Left colon (tissue), 2 donors: ENCODE data around the gene MARK3. TPM values are rescaled to one million over a fixed set of nuclear protein-coding genes. Genes with fewer than 3 reads are reported as not detected.
"Not testable (repeated sequence)": the region's sequence is repeated elsewhere in the genome, so short reads cannot be mapped to it uniquely, and the experiment has no call there.

Experiments used
- ATAC-seq: fragments of 200-7000 bp; cut with Tn5 transposase; one replicate; pipeline ENCODE4 v1.9.1; 2020; ENCODE audit warnings: mild to moderate bottlenecking, moderate library complexity
- DNase-seq, 2 donors: peaks; one replicate each; pipeline ENCODE4 v3.0.0-alpha.2; 2020
- intact Hi-C, 2 donors: fragments of 100-400 bp; cut with DNase I in 1 of 2; cut with micrococcal nuclease in 1 of 2; formaldehyde crosslinking; loops; one replicate each; pipeline versions ENCODE4 v1.11.2 to v1.14.0; 2022; cut with DNase I, micrococcal nuclease
- total RNA-seq, 2 donors: library from RNA; stranded (reverse); fragmentation: NEBNext Ultra II Directional; extraction: Animal tissue kit (Norgen Biotek cat#: 25700); gene quantifications; one replicate each; pipeline ENCODE4 v1.2.1, GENCODE V29; 2021
- donor health status: DM: no; HTN: no; CAD: no.
- donor health status: DM: yes; HTN: yes; CAD: no.

Gene MARK3
- total RNA-seq, 2 donors from 2014 or later: 55.6 to 68.4 TPM

DNA sequence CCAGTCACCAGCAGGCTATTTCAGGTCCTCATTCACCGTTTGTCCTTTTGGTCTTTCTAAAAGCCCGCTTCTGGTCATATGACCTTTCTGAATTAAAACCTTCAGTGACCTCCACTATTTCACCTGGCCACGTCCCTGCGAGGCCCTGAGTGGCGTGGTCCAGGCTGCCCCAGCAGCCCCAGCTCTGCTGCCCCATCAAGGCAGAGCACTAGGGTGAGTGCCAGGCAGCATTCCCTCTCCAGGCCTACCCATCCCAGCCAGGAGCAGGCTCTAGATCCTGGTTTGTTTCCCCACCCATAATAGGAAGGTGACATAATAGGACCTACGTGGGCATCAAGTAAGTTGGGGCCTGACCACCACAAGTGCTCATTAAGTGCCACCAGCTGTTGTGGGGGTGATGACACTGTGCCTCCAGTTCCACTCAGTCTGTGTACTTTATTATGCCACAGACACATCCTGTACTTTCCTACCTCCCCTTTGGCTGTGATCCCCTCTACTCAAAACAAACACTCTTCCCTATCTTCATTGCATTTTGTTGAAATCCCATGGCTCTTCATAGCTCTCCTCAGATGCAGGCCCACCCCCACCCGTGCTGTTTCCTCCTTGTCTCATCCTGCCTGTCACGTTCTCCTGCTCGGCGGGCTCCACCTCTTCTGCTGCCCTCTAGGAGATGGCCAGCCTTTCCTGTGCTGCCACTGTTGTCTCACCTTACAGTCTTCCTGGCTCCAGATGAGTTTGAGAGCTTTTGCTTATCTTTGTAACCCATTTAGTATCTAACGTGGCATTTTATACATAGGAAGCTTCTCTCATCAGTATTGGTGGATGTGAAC is 116.0 kb downstream of the MARK3 start:
- ATAC-seq (no peak), DNase-seq (no peak)
- intact Hi-C loops: loop anchor here in 1 of 2 donors (5.0 kb wide), 1 partner anchor 46 kb away; no protein-coding TSS in a partner anchor

DNA sequence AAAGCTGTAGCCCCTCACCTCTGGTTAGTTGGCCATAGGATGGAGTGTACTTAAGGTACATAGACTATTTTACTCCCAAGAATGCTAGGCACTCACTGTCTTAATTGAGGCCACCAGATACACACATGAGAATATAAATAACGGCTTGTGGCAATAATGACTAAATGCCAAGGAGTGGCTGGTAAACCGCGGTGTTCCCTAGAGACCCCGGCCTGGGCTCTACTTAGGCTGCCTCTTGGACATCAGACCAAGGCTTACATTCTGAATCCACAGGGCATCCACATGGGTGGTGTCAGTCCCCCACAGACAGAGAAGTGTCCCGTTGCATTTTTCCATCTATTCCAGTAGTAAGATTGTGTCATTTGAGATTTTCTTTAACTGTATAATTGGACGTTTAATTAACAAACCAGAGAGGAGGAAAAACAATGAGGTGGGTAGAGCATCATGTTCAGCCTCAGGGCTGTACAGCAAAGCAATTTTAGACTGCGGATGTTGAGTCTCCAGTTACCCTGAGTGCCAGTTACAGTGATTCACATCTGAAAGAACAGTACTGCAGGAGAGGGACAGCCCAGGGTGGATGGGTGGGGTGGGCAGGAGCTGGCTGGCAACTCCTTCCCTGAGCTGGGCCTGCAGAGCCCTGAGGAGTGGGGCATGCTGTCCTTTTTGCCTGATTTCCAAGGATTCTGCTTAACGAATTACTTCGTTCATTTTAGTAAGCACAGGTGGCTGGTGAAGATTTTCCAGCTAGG is 116.9 kb downstream of the MARK3 start:
- intact Hi-C loops: loop anchor here in 1 of 2 donors (5.0 kb wide), 1 partner anchor 45 kb away; no protein-coding TSS in a partner anchor

DNA sequence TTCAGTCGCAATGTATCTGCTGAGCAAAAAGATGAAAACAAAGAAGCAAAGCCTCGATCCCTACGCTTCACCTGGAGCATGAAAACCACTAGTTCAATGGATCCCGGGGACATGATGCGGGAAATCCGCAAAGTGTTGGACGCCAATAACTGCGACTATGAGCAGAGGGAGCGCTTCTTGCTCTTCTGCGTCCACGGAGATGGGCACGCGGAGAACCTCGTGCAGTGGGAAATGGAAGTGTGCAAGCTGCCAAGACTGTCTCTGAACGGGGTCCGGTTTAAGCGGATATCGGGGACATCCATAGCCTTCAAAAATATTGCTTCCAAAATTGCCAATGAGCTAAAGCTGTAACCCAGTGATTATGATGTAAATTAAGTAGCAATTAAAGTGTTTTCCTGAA is 117.7 kb downstream of the MARK3 start:
- no peak for DNase-seq
- no peak for ATAC-seq
- intact Hi-C loops: loop anchor here in 1 of 2 donors (5.0 kb wide), 1 partner anchor 44 kb away; no protein-coding TSS in a partner anchor

More for the DNA sequence above, 116.9 kb downstream of the MARK3 start:
- ATAC-seq: no peak
- no peak for DNase-seq

DNA sequence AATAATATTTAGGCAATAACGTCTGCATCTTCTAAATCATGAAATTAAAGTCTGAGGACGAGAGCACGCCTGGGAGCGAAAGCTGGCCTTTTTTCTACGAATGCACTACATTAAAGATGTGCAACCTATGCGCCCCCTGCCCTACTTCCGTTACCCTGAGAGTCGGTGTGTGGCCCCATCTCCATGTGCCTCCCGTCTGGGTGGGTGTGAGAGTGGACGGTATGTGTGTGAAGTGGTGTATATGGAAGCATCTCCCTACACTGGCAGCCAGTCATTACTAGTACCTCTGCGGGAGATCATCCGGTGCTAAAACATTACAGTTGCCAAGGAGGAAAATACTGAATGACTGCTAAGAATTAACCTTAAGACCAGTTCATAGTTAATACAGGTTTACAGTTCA is 118.1 kb downstream of the MARK3 start:
- intact Hi-C loops: loop anchor here in 1 of 2 donors (5.0 kb wide), 1 partner anchor 44 kb away; no protein-coding TSS in a partner anchor
- no peak for DNase-seq
- no peak for ATAC-seq

DNA sequence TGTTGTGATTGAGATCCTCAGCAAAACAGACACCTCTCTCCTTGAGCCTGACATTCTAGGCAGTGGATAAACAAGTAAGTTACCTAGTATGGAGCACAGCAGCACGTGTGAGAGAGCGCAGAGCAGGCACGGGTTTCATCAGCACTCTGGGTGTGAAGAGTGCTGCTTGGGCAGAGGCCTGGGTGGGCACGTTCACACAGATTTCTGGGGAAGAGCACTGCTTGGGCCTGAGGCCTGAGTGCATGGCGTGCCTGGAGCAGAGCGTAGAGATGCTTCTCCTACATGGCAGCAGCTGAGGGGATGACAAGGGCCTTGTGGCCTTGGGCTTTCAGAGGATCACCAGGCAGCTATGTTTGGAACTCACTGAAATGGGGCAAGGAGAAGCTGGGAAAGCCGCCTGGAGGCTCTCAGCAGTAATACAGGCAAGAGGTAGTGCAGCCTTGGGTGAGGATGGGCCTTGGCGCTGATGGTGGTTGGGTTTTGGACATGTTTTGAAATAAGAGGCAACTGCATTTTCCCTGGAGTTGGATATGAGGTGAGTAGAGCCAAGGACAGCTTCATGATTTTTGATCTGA is 119.9 kb downstream of the MARK3 start:
- DNase-seq (no peak), ATAC-seq (no peak)
- intact Hi-C loops: loop anchor here in 1 of 2 donors (5.0 kb wide), 1 partner anchor 42 kb away; no protein-coding TSS in a partner anchor

DNA sequence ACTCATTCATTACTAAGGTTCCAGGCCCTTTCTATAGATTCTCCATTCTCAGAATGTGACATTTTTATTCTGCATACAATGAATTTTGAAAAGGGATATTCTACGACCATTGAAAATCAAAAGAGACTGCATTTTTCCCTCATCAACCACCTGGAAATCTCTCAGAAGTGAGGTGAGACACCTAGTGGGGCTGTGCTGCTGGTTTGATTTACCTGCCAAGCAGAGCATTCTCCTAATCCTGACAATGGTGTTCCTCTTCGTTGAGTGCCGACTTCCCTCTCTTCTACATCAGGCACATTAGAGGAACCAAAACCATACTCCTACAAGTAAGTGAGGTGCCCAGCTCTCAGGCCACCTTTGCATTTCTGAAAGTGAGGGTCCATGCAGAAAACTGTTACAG is 122.5 kb downstream of the MARK3 start:
- ATAC-seq (no peak), DNase-seq (no peak)
- intact Hi-C loops: no loop called here

DNA sequence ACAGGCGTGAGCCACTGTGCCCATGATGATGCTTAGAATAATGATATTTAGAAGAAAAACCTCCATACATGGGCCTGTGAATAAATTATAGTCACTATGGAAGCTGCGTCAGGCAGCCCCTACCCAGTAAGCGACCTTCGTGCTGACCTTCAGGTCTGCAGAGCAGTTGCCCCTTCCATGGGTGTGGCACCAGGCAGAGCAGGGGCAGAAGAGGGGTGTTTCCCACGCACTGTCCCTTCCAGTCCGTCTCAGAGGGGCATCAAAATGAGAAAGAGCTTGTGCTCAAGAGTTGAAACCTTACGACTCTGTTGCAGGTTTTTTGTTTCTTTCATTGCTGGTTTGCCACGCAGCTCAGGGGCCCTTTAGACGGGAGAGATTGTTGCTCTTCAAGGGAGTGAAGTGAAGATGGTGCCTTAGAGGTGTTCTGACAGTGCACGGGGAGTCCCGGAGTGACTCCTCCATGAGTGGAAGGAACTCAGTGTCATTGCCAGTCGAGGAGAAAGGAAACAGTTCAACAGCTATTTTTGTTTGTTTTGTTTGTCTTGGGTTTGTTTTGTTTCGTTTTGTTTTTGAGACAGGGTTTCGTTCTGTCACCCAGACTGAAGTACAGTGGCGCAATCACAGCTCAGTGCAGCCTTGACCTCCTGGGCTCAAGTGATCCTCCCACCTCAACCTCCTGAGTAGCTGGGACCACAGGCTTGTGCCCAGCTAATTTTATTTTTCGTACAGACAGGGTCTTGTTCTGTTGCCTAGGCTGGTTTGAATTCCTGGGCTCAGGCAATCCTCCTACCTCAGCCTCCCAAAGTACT is 123.5 kb downstream of the MARK3 start:
- intact Hi-C loops: no loop called here
- no peak for ATAC-seq
- no peak for DNase-seq

DNA sequence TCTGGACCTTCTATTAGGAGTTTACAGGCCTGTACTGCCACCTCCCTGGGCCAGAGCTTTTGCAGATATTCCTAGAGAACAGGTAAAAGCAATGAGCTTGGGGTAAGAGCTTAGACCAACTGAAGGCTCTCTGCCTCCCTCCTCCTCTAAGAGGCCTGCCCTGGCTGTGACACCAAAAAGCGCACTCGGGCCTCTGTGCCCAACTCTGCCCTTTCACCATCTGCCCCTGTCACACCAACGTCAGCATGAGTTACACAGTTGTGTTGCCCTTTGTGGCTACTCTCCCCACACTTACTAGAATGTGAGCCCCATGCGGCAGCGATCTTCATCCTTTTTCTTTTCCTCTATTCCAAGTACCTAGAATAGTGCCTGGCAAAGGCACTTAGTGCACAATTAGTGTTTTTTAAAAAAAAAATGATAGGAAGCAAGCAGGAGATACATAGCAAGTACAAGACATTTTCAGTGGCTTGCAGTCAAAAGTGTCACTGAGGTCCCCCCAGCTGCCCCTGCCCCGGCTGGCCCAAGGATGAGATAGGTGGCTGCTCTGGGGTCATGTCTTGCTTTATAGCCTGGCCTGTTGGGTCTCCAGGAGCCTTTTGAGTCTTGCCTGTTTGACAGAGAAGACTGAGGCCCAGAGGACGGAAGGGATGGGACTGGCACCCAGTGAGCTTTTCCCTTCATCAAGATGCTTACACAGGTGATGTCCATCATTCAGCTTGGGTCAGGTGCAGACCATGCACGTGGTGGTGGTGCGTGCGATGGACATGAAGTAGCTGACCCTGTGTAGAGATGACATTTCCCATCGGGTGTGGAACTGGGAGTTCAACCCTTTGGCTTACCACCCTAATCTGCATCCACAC is 124.9 kb downstream of the MARK3 start:
- DNase-seq (peak in 1 of 2 donors; percentile 16), ATAC-seq (no peak)
- intact Hi-C loops: no loop called here

DNA sequence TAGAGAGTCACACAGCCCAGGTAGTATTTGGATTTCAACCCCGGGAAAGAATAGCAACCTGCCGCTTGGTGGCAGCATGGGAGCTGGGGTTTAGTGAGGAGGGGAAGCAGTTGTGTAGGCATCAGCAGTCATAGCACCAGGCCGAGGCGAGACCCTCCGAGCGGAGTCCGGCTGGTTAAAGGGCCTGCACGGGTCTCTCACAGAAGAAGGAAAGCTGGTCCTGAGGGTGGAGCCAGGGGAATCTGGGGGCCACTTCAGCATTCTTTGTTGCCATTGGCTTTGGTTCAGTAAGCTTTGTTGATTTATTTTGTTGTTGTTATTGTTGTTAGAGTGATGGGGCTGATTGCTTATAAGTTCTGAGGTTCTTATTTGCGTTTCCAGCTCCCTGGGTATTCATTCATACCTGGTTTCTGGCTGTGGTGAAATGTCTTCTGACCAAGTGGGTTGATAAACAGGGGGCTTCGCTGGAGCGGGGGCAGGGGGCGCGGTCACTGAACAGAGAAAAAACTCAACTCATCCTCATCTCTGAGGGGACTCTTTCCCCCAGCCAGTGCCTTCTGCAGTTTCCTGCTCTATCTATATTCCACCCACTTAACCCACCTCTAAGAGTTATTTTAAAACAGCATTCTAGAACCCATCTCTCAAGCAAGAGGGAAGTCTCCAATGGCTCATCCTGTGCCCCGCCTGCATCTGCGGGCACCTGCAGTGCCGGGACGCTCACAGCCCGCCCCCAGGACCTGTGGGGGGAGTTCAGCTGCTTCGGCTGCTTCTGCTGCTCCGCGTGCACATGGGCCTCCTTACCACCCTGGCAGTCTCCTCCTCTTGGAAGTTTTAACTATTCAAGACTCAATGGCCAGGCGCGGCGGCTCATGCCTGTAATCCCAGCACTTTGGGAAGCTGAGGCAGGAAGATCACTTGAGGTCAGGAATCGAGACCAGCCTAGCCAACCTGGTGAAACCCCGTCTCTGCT is 125.8 kb downstream of the MARK3 start:
- DNase-seq: peak in 1 of 2 donors; percentile 22
- intact Hi-C loops: no loop called here
- ATAC-seq: no peak

DNA sequence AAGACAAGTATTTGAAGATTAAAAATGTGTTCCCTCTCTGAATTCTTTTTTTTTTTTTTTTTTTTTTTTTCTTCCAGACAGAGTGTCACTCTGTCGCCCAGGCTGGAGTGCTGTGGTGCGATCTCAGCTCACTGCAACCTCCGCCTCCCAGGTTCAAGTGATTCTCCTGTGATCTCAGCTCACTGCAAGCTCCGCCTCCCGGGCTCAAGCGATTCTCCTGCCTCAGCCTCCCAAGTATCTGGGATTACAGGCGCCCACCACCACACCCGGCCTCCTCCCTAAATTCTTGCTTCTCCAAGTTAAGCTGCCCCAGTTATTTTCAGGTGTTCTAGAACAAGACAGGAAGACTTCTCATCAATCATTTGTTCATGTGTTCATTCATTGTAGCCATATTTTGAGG is 127.0 kb downstream of the MARK3 start:
- ATAC-seq, intact Hi-C loops: not testable (repeated sequence)
- DNase-seq: peak in 1 of 2 donors; percentile 14

DNA sequence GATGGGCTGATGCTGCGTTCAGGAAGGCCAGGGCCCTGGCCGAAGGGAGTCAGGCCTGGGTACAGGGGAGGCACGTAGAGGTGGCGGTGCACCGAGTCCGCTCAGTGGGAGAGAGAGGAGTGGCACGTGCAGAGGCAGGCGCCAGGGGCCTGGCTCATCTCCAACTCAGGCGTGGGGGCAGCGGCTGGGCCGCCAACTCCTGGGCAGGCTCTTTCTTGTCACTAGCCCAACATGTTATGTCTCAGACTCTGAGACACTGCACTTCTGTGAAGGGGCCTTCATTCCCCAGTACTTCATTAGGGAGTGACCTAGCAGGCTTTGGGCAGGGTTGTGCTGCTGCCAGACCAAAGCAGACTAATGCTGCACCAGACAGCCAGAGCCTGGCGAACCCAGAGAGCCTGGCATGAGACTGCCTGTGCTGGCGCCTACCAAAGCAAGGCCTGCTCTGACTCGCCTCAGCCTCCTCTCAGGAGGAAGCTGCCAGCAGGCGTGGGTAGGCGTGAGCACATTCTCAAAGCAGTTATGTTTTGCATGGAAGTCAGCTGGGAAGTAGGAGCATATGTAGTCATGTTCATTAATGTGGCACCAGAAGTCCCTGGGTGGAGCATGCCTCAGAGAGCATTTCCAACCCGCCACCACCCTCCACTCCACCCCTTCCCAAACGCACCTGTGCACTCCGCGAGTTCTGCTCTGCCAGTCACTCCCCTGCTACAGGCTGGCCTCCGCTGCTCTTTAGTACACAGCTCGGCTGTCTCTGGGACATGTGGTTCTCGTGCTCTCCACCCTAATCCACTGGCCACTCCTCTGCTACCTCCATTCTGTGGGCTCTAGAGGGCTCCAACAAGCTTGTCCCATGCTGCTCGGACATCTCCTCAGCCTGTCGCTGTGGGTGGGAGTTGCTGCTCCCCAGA is 127.7 kb downstream of the MARK3 start:
- intact Hi-C loops: no loop called here
- ATAC-seq: peak; percentile 70
- DNase-seq: peak; percentile 59 to 78

DNA sequence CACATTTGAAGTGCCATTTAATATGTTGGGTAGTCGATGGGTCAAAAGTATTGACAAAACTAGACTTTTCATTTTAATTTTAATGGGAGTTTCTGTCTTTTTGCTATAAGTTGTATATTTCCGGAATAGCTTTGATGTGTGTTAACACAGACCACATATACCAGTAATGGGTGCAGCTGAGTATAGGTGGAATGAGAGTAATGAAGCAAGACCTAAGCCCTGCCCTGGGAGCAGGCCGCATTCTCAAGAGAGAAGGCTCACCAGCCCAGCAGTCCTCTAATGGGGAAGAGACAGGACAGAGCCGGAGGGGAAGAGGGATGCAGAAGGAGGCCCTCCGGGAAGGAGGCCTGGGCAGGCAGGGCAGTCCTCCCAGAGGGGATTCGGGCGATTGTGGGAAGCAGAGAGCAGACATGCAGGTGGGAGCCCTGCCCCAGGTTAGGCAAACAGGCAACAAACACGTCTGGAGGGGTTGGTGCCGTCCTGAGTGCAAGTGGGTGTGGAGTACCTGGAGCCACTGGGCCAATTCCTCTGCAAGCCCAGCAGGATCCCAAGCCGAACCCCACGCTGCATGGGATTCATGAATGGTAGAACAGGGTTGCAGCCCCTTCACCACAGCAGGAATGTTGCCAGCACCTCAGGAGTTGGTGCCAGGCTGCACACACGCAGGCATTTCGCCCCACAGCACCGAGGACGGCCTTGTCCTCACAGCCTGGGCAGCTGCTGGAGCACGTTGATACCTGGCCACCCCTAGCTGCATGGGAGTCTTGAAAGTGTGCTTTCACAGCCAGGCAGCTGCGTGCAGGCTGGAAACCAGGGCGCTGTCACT is 129.6 kb downstream of the MARK3 start:
- intact Hi-C loops: no loop called here
- ATAC-seq (no peak), DNase-seq (peak in 1 of 2 donors; percentile 20)

DNA sequence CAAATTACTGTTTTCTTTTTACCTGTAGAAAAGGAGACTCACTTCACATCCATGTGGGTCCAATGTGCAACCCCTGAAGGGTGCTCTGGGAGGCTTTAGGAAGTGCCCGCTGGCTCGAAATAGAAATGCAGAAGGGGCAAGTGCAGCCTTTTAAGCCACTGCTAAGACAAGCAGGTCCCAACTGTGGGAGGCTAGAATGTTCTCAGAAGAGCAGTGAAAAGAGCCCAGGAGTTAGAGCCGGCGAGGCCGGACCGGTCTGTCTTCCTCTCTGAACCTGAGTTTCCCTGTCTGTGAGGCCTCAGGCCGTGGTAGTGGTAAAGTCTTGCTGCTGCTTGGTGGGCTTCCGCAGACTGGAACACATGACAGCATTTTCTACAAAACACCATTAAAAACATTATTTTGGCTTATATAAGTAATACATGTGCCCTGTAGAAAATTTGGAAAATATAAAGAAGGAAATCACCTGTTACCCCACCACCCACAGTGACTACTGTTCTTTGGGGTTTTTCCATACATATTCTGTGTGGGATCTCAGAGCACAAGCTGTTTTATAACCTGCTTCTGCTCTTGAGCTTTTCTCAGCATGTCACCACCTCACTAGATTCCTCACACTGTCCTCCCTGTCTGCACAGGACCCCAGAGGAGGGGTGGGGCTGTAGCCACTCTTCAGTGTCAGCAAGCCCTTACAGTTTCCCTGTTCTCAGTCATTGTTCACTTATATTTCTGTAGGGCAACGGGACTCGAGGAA is 131.4 kb downstream of the MARK3 start:
- DNase-seq: peak in 1 of 2 donors; percentile 15
- ATAC-seq: no peak
- intact Hi-C loops: no loop called here

DNA sequence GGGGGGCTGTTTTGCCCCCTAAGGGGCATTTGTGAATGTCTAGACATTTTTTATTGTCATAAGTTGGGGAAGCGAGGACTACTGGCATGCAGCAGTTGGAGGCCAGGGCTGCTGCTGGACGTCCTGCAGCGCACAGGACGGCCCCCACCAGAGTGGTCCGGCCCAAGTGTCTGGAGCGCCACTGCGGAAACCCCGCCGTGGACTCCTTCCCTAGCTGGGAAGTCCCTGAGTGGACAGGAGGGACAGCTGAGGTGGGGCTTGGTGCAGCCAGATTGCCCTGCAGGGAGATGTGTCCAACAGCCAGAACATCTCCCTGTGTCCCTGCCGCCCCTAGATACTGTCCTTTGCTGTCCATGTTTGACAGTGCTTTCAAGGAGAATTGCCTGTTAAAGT is 132.0 kb downstream of the MARK3 start:
- no peak for ATAC-seq
- intact Hi-C loops: no loop called here
- peak in 1 of 2 donors; percentile 23 for DNase-seq
